ENCODE results near the gene IGSF11.

GRCh38 chr3:118882353-118882947 lies 152.2 kb downstream of the IGSF11 start:
- TF ChIP-seq CTCF (optimal IDR thresholded peaks at IDR 0.05 in 1 of 3, IDR thresholded peaks at IDR 0.05 in 1 of 3, conservative IDR thresholded peaks at IDR 0.05 in 1 of 3; ENCODE audit: extremely low read depth in 1 of 3, insufficient read depth in 2 of 3, low read length in 3 of 3) = peak; percentile 55 to 71 (median 65)
- no peak for TF ChIP-seq EZH2 (IDR thresholded peaks at IDR 0.05; ENCODE audit: low read length)
